SK-N-SH (cell line): Measurements from ENCODE around the gene ZC3H7B. TPM values are rescaled to one million over a fixed set of nuclear protein-coding genes. Genes with fewer than 3 reads are reported as not detected.
A peak's percentile ranks its signal among the peaks of the same experiment; 100 is the strongest.

Experiments
- CTCF ChIA-PET: fragments of 300-600, 350-600 bp; formaldehyde crosslinking; extraction: SDS; loops from one replicate; lab custom pipeline; 2021; lab: Yijun Ruan, JAX
- POLR2A ChIA-PET: fragments of 350-600 bp; sonication (Branson Sonifier 250); formaldehyde crosslinking; extraction: SDS; loops from one replicate; lab custom pipeline; 2020; ENCODE audit warnings: antibody characterized with exemption, inconsistent platforms; lab: Yijun Ruan, JAX
- DNase-seq: peaks from one replicate; pipeline ENCODE4 v3.0.0; 2012
- H2AFZ ChIP-seq: fragments of 200-600 bp; sonication (generic); 2 replicates; pipeline ENCODE4 v1.8.1; 2016; ENCODE audit warnings: antibody characterized with exemption, mild to moderate bottlenecking, low read depth
- H3F3A ChIP-seq: fragments of 200-600 bp; sonication (generic); replicated peaks from 2 replicates; pipeline ENCODE3; 2016; ENCODE audit warnings: antibody characterized with exemption, mild to moderate bottlenecking; ENCODE audit not compliant: insufficient read depth
- H3K27ac ChIP-seq, 2 experiments: fragments of 200-500 bp in 1 of 2; fragments of 200-600 bp in 1 of 2; sonication (Bioruptor generic) in 1 of 2; sonication (generic), shearing (Covaris generic) in 1 of 2; 2 replicates each; pipeline versions ENCODE4 v1.5.1 to v1.6.1; 2014 to 2016; ENCODE audit warnings: low read depth in 2 of 2, inconsistent platforms in 1 of 2, low read length in 1 of 2, mild to moderate bottlenecking in 1 of 2, mixed read lengths in 1 of 2
- H3K27me3 ChIP-seq: fragments of 200-600 bp; sonication (generic), shearing (Covaris generic); 2 replicates; pipeline ENCODE4 v1.6.1; 2016; ENCODE audit warnings: mixed run types; ENCODE audit not compliant: insufficient read depth
- H3K36me3 ChIP-seq, 2 experiments: fragments of 200-500 bp in 1 of 2; fragments of 200-600 bp in 1 of 2; sonication (Bioruptor generic) in 1 of 2; sonication (generic) in 1 of 2; replicated peaks in 1 of 2; 2 replicates each; pipeline versions ENCODE3 to v1.5.1; 2014 to 2016; ENCODE audit warnings: low read length in 1 of 2, mild to moderate bottlenecking in 1 of 2; ENCODE audit not compliant: insufficient read depth in 2 of 2, control insufficient read depth in 1 of 2
- H3K4me1 ChIP-seq, 2 experiments: fragments of 200-500 bp in 1 of 2; fragments of 200-600 bp in 1 of 2; sonication (Bioruptor generic) in 1 of 2; sonication (generic), shearing (Covaris generic) in 1 of 2; 2 replicates each; pipeline versions ENCODE4 v1.5.1 to v1.6.1; 2014 to 2016; ENCODE audit warnings: low read depth in 1 of 2, low read length in 1 of 2, mixed run types in 1 of 2; ENCODE audit not compliant: insufficient read depth in 2 of 2, control insufficient read depth in 1 of 2
- H3K4me2 ChIP-seq: fragments of 200-600 bp; sonication (generic), shearing (Covaris generic); 2 replicates; pipeline ENCODE4 v1.6.1; 2017; ENCODE audit warnings: mixed run types
- H3K4me3 ChIP-seq, 2 experiments: fragments of 200-500 bp in 1 of 2; fragments of 200-600 bp in 1 of 2; sonication (Bioruptor generic) in 1 of 2; sonication (generic), shearing (Covaris generic) in 1 of 2; 2 replicates each; pipeline versions ENCODE4 v1.5.1 to v1.8.1; 2014 to 2016; ENCODE audit warnings: low read depth in 2 of 2, inconsistent platforms in 1 of 2, low read length in 1 of 2, mild to moderate bottlenecking in 1 of 2, mixed read lengths in 1 of 2, moderate library complexity in 1 of 2
- H3K79me2 ChIP-seq: fragments of 200-600 bp; sonication (generic); 2 replicates; pipeline ENCODE4 v1.8.1; 2017; ENCODE audit warnings: mild to moderate bottlenecking; ENCODE audit not compliant: insufficient read depth
- H3K9ac ChIP-seq: fragments of 200-600 bp; sonication (generic); 2 replicates; pipeline ENCODE4 v1.6.1; 2017; ENCODE audit warnings: mixed run types
- H3K9me2 ChIP-seq: fragments of 200-600 bp; sonication (generic); 2 replicates; pipeline ENCODE4 v1.6.1; 2017; ENCODE audit warnings: mixed run types
- H3K9me3 ChIP-seq: fragments of 200-600 bp; sonication (generic); 2 replicates; pipeline ENCODE4 v1.6.1; 2017; ENCODE audit warnings: mixed run types, mild to moderate bottlenecking, moderate library complexity
- H4K20me1 ChIP-seq: fragments of 200-600 bp; sonication (generic); 2 replicates; pipeline ENCODE4 v1.6.1; 2017; ENCODE audit warnings: mild to moderate bottlenecking, mixed run types; ENCODE audit not compliant: insufficient read depth
- CHD2 ChIP-seq: fragments of 150-350 bp; IDR thresholded peaks from 2 replicates; pipeline ENCODE4 v1.6.1; 2018; ENCODE audit warnings: low read length; ENCODE audit not compliant: partially characterized antibody
- EP300 ChIP-seq, 2 experiments: IDR thresholded peaks; 2 replicates each; pipeline versions ENCODE4 v1.4.0 to v1.6.1; 2012; ENCODE audit warnings: borderline replicate concordance in 1 of 2, low read depth in 1 of 2, low read length in 1 of 2
- EZH2phosphoT487 ChIP-seq: fragments of 200-600 bp; sonication (generic); IDR thresholded peaks from 2 replicates; pipeline ENCODE4 v1.6.1; 2017; ENCODE audit warnings: low read depth, mixed run types, mild to moderate bottlenecking, antibody characterized with exemption, moderate library complexity, borderline replicate concordance
- FOSL2 ChIP-seq: IDR thresholded peaks from 2 replicates; pipeline ENCODE4 v1.4.0; 2012; ENCODE audit warnings: low read depth, mild to moderate bottlenecking, moderate library complexity, borderline replicate concordance
- FOXM1 ChIP-seq: IDR thresholded peaks from 2 replicates; pipeline ENCODE4 v1.4.0; 2012; ENCODE audit warnings: low read depth, mild to moderate bottlenecking
- GABPA ChIP-seq: IDR thresholded peaks from 2 replicates; pipeline ENCODE4 v1.4.0; 2012; ENCODE audit warnings: low read depth, mild to moderate bottlenecking
- JUND ChIP-seq: IDR thresholded peaks from 2 replicates; pipeline ENCODE4 v1.4.0; 2012
- MXI1 ChIP-seq: IDR thresholded peaks from 2 replicates; pipeline ENCODE4 v1.6.1; 2012; ENCODE audit warnings: mild to moderate bottlenecking, low read depth, low read length, improper control_type of control experiment
- NRF1 ChIP-seq: IDR thresholded peaks from 2 replicates; pipeline ENCODE4 v1.6.1; 2012; ENCODE audit warnings: low read depth, mild to moderate bottlenecking, low read length
- PBX3 ChIP-seq: IDR thresholded peaks from 2 replicates; pipeline ENCODE4; 2012
- POLR2AphosphoS5 ChIP-seq: IDR thresholded peaks from 2 replicates; pipeline ENCODE4 v1.6.1; 2012; ENCODE audit warnings: low read depth, low read length
- RAD21 ChIP-seq: IDR thresholded peaks from 2 replicates; pipeline ENCODE4 v1.6.1; 2012; ENCODE audit warnings: mild to moderate bottlenecking, low read length
- RXRA ChIP-seq: IDR thresholded peaks from 2 replicates; pipeline ENCODE4 v1.4.0; 2012; ENCODE audit warnings: low read depth, mild to moderate bottlenecking, borderline replicate concordance
- SIN3A ChIP-seq: IDR thresholded peaks from 2 replicates; pipeline ENCODE4 v1.6.1; 2012; ENCODE audit warnings: low read depth, mild to moderate bottlenecking, low read length, moderate library complexity, borderline replicate concordance
- SMC3 ChIP-seq: IDR thresholded peaks from 2 replicates; pipeline ENCODE4 v1.6.1; 2012; ENCODE audit warnings: low read depth, low read length, improper control_type of control experiment
- TCF12 ChIP-seq: IDR thresholded peaks from 2 replicates; pipeline ENCODE4 v1.4.0; 2012
- YY1 ChIP-seq: IDR thresholded peaks from 2 replicates; pipeline ENCODE4 v1.4.0; 2012; ENCODE audit warnings: low read depth, mild to moderate bottlenecking
- WGBS: methylation state at CpG from one replicate; pipeline ENCODE4 v1.1.6; 2017; ENCODE audit warnings: low lambda C conversion rate; 5-methylcytosine and 5-hydroxymethylcytosine counted together
- polyA plus RNA-seq, 3 experiments: library from polyadenylated mRNA; depleted of rRNA; stranded (reverse); fragments of >200 nt; gene quantifications; 2 replicates each; pipeline ENCODE4 v1.2.3, GENCODE V29; 2012
- TF ChIP-seq, protein P1 (sequence below): IDR thresholded peaks from 2 replicates; pipeline ENCODE4 v1.4.0; 2012; ENCODE audit warnings: low read depth
- TF ChIP-seq, protein P2 (sequence below): IDR thresholded peaks from 2 replicates; pipeline ENCODE4 v1.4.0; 2012; ENCODE audit warnings: low read depth, borderline replicate concordance

The ZC3H7B gene
- polyA plus RNA-seq, 1 of the 3 experiments (the other 2 are of a cell fraction): 27.1 TPM

DNA sequence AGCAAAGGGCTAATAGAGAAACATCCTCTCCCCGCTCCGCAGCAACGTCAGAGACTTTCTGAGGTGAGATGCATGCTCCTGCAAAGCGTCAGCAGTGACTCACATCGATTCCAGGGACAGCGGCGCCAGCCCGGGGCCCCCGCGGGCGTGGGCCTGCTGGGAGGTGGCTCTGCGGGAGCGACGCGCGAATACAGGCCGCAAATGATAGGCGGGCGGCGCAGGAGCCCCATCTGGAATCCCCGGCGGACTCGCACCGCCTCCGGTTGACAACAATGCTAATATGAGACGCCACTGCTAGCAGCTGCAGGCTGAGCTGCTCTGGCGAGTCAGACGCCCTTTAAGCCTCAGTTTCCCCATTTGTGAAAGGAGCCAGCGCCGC is 15.9 kb upstream of the ZC3H7B start:
- Histone ChIP-seq H3K27ac (peak overlapping the region; percentile 58 to 75), H3K27me3 (no peaks in the 10 kb centered on the region), H3K9me2 (no peaks in the 10 kb centered on the region), H3K9me3 (no peaks in the 10 kb centered on the region), H3K36me3 (peaks cover 3 to 6% of the 10 kb centered on the region in 2 experiments), H3K79me2 (peaks cover 52% of the 10 kb centered on the region), H3K4me1 (peaks cover 4 to 5% of the 10 kb centered on the region in 2 experiments; a peak in 2 of 4 replicates), H3F3A (peaks cover 13% of the 10 kb centered on the region), H3K9ac (peak overlapping the region; percentile 85), H3K4me2 (peak overlapping the region; percentile 76), H4K20me1 (no peaks in the 10 kb centered on the region), H3K4me3 (peak overlapping the region; percentile 63 to 70), H2AFZ (no peak overlapping the region)
- WGBS: no CpG with 5 or more reads among the region's 30 CpGs
- ChIA-PET POLR2A (interaction anchor here (1.3 kb wide), 1 partner anchor 161 kb away, joined by 4 read pairs; the partner anchor contains the start of gene TOB2), CTCF (no interaction called here)
- peak; percentile 64 for DNase-seq
- TF ChIP-seq, protein P1, sequence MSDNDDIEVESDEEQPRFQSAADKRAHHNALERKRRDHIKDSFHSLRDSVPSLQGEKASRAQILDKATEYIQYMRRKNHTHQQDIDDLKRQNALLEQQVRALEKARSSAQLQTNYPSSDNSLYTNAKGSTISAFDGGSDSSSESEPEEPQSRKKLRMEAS: 0 out of 2 replicates have a peak, but pooled peaks have one; percentile 36
- TF ChIP-seq, protein P2, sequence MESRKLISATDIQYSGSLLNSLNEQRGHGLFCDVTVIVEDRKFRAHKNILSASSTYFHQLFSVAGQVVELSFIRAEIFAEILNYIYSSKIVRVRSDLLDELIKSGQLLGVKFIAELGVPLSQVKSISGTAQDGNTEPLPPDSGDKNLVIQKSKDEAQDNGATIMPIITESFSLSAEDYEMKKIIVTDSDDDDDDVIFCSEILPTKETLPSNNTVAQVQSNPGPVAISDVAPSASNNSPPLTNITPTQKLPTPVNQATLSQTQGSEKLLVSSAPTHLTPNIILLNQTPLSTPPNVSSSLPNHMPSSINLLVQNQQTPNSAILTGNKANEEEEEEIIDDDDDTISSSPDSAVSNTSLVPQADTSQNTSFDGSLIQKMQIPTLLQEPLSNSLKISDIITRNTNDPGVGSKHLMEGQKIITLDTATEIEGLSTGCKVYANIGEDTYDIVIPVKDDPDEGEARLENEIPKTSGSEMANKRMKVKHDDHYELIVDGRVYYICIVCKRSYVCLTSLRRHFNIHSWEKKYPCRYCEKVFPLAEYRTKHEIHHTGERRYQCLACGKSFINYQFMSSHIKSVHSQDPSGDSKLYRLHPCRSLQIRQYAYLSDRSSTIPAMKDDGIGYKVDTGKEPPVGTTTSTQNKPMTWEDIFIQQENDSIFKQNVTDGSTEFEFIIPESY: no peak
- TF ChIP-seq SMC3 (no peak), FOXM1 (0 out of 2 replicates have a peak, but pooled peaks have one; percentile 3), FOSL2 (peak; percentile 67; the same call in 1 of the 2 replicates), POLR2AphosphoS5 (peak; percentile 22; the same call in 1 of the 2 replicates), TCF12 (peak; percentile 34; the same call in 1 of the 2 replicates), PBX3 (peak; percentile 16; the same call in 1 of the 2 replicates), JUND (peak; percentile 50)

GRCh38 chr22:41285820-41286638 is 15.3 kb upstream of the ZC3H7B start, which contains the start of gene RANGAP1:
RANGAP1 (minus strand) TSS chr22:41286187; CDS start chr22:41281044, 5,143 bp downstream.
- Histone ChIP-seq H3K4me2 (peak within 1 kb of the TSS; percentile 87), H3K9ac (peak within 1 kb of the TSS; percentile 85), H3K27me3 (no peaks in the 10 kb centered on the region), H3K27ac (peak within 1 kb of the TSS; percentile 86 to 91), H3K9me3 (no peaks in the 10 kb centered on the region), H3K4me1 (peaks cover 4 to 5% of the 10 kb centered on the region in 2 experiments; a peak in 2 of 4 replicates), H4K20me1 (no peaks in the 10 kb centered on the region), H3K4me3 (peak within 1 kb of the TSS; percentile 63 to 70), H2AFZ (peak within 1 kb of the TSS; percentile 83), H3K9me2 (no peaks in the 10 kb centered on the region), H3F3A (peaks cover 18% of the 10 kb centered on the region), H3K79me2 (peaks cover 46% of the 10 kb centered on the region), H3K36me3 (peaks cover 3 to 6% of the 10 kb centered on the region in 2 experiments)
- WGBS: 0% methylated on average over 19 of the region's 77 CpGs
- DNase-seq: peak; percentile 89
- ChIA-PET POLR2A (interaction anchor here (1.2 to 1.4 kb wide), 3 partner anchors 15 to 160 kb away, joined by 3 to 8 read pairs (median 4); partner anchors contain the start of genes TOB2 and ZC3H7B), CTCF (no interaction called here)
- TF ChIP-seq EZH2phosphoT487 (no peak), YY1 (peak; percentile 64; the same call in 1 of the 2 replicates), EP300 (IDR thresholded peaks at IDR 0.05; ENCODE audit: borderline replicate concordance in 1 of 2, low read depth in 1 of 2, low read length in 1 of 2) (peak in 1 of 2 experiments; percentile 57; a peak in 2 of 4 replicates), SMC3 (no peak), NRF1 (no peak), RAD21 (no peak), SIN3A (no peak), TCF12 (no peak), RXRA (no peak), PBX3 (no peak), CHD2 (peak; percentile 30), GABPA (peak; percentile 72), MXI1 (peak; percentile 84)
- TF ChIP-seq, protein P2: 0 out of 2 replicates have a peak, but pooled peaks have one; percentile 25
